IMR-90 (cell line): ENCODE results near the gene TMEM269. TPM values are rescaled to one million over a fixed set of nuclear protein-coding genes. Genes with fewer than 3 reads are reported as not detected.
A peak's percentile ranks its signal among the peaks of the same experiment; 100 is the strongest.

Experiments used
- ATAC-seq: fragments of 200-7000 bp; cut with Tn5 transposase; 2 replicates; pipeline ENCODE4 v1.9.1; 2020; ENCODE audit warnings: low read depth, mild to moderate bottlenecking, moderate library complexity
- BruUV-seq: library from RNA; stranded (reverse); fragments of 400-500 nt; replicated peaks from 2 replicates; lab custom pipeline; 2021; lab: Mats Ljungman, UMichigan
- CTCF ChIA-PET: fragments of 300-600 bp; formaldehyde crosslinking; extraction: SDS; loops from one replicate; lab custom pipeline; 2021; ENCODE audit warnings: antibody characterized with exemption; lab: Yijun Ruan, JAX
- POLR2A ChIA-PET: fragments of 300-600 bp; sonication (Branson Sonifier 250); formaldehyde crosslinking; loops from one replicate; lab custom pipeline; 2022; ENCODE audit warnings: antibody characterized with exemption; ENCODE audit not compliant: unreplicated experiment; lab: Charles Lee
- DNase-seq: peaks from one replicate; pipeline ENCODE4 v3.0.0; 2013
- H2AFZ ChIP-seq: replicated peaks from 2 replicates; pipeline ENCODE3; 2013; ENCODE audit warnings: low read length, mild to moderate bottlenecking; ENCODE audit not compliant: poor library complexity
- H2AK5ac ChIP-seq: 2 replicates; pipeline ENCODE4 v1.6.1; 2013; ENCODE audit warnings: low read depth, low read length, inconsistent platforms
- H2AK9ac ChIP-seq: replicated peaks from 2 replicates; pipeline ENCODE3; 2013; ENCODE audit warnings: mild to moderate bottlenecking, low read depth, low read length, moderate library complexity; ENCODE audit not compliant: poor library complexity
- H2BK120ac ChIP-seq: 2 replicates; pipeline ENCODE4 v1.6.1; 2013; ENCODE audit warnings: low read depth, low read length, inconsistent platforms
- H2BK15ac ChIP-seq: 3 replicates; pipeline ENCODE4 v1.6.1; 2013; ENCODE audit warnings: low read depth, low read length, inconsistent platforms
- H2BK20ac ChIP-seq: 2 replicates; pipeline ENCODE4 v1.6.1; 2013; ENCODE audit warnings: low read depth, mild to moderate bottlenecking, inconsistent platforms, low read length, moderate library complexity
- H2BK5ac ChIP-seq: 2 replicates; pipeline ENCODE4 v1.6.1; 2013; ENCODE audit warnings: mild to moderate bottlenecking, low read depth, low read length, inconsistent platforms; ENCODE audit not compliant: poor library complexity, severe bottlenecking
- H3K14ac ChIP-seq: replicated peaks from 2 replicates; pipeline ENCODE4 v1.6.1; 2013; ENCODE audit warnings: low read depth, low read length, inconsistent platforms
- H3K18ac ChIP-seq: 2 replicates; pipeline ENCODE4 v1.6.1; 2013; ENCODE audit warnings: low read depth, low read length, control low read depth
- H3K23ac ChIP-seq: 2 replicates; pipeline ENCODE4 v1.6.1; 2013; ENCODE audit warnings: low read depth, low read length, inconsistent platforms
- H3K27ac ChIP-seq: 2 replicates; pipeline ENCODE4 v1.5.1; 2013; ENCODE audit warnings: mild to moderate bottlenecking, control low read depth, low read length; ENCODE audit not compliant: insufficient read depth
- H3K27me3 ChIP-seq: 2 replicates; pipeline ENCODE4 v1.6.1; 2013; ENCODE audit warnings: low read length; ENCODE audit not compliant: control insufficient read depth, insufficient read depth
- H3K36me3 ChIP-seq: 2 replicates; pipeline ENCODE4 v1.6.1; 2013; ENCODE audit warnings: low read length, mixed read lengths; ENCODE audit not compliant: control insufficient read depth, insufficient read depth
- H3K4ac ChIP-seq: 2 replicates; pipeline ENCODE4 v1.6.1; 2013; ENCODE audit warnings: low read depth, low read length, inconsistent platforms
- H3K4me1 ChIP-seq: 2 replicates; pipeline ENCODE4 v1.6.1; 2013; ENCODE audit warnings: low read length, mixed read lengths; ENCODE audit not compliant: control insufficient read depth, insufficient read depth
- H3K4me2 ChIP-seq: 2 replicates; pipeline ENCODE4 v1.6.1; 2013; ENCODE audit warnings: low read depth, mild to moderate bottlenecking, control low read depth, low read length, moderate library complexity
- H3K4me3 ChIP-seq: 2 replicates; pipeline ENCODE4 v1.5.1; 2013; ENCODE audit warnings: low read depth, mild to moderate bottlenecking, control low read depth, low read length, moderate library complexity; ENCODE audit not compliant: insufficient read depth
- H3K56ac ChIP-seq: 2 replicates; pipeline ENCODE4 v1.6.1; 2013; ENCODE audit warnings: low read length, inconsistent platforms; ENCODE audit not compliant: insufficient read depth; ENCODE audit errors: extremely low read depth
- H3K79me1 ChIP-seq, 2 experiments: 2 replicates each; pipeline ENCODE4 v1.6.1; 2013; ENCODE audit warnings: low read length in 2 of 2, inconsistent platforms in 1 of 2, low read depth in 1 of 2
- H3K9ac ChIP-seq: 2 replicates; pipeline ENCODE4 v1.6.1; 2013; ENCODE audit warnings: low read depth, low read length, control low read depth
- H3K9me1 ChIP-seq: 2 replicates; pipeline ENCODE4 v1.6.1; 2013; ENCODE audit warnings: low read length, inconsistent platforms; ENCODE audit not compliant: insufficient read depth
- H3K9me3 ChIP-seq: 2 replicates; pipeline ENCODE4 v1.6.1; 2013; ENCODE audit warnings: low read length; ENCODE audit not compliant: control insufficient read depth, insufficient read depth
- H4K20me1 ChIP-seq: 2 replicates; pipeline ENCODE4 v1.6.1; 2013; ENCODE audit warnings: low read length, inconsistent platforms; ENCODE audit not compliant: insufficient read depth
- H4K5ac ChIP-seq: 2 replicates; pipeline ENCODE4 v1.6.1; 2013; ENCODE audit warnings: mild to moderate bottlenecking, low read depth, low read length, control low read depth
- H4K8ac ChIP-seq, 2 experiments: 2 replicates each; pipeline ENCODE4 v1.6.1; 2013; ENCODE audit warnings: low read depth in 2 of 2, low read length in 2 of 2, control low read depth in 1 of 2, inconsistent platforms in 1 of 2
- H4K91ac ChIP-seq: 2 replicates; pipeline ENCODE4 v1.6.1; 2013; ENCODE audit warnings: low read depth, low read length, inconsistent platforms; ENCODE audit not compliant: insufficient read depth
- BHLHE40 ChIP-seq: fragments of 150-350 bp; IDR thresholded peaks from 2 replicates; pipeline ENCODE4 v1.6.1; 2016; ENCODE audit warnings: mild to moderate bottlenecking, low read depth, low read length
- FOS ChIP-seq: fragments of 150-350 bp; IDR thresholded peaks from 2 replicates; pipeline ENCODE4 v1.6.1; 2016; ENCODE audit warnings: low read depth, low read length
- MAFK ChIP-seq: IDR thresholded peaks from 2 replicates; pipeline ENCODE4 v1.6.1; 2012; ENCODE audit warnings: low read depth, low read length, improper control_type of control experiment
- MXI1 ChIP-seq: IDR thresholded peaks from 2 replicates; pipeline ENCODE4 v1.6.1; 2012; ENCODE audit warnings: low read depth, mild to moderate bottlenecking, low read length, moderate library complexity, borderline replicate concordance
- NFE2L2 ChIP-seq: fragments of 150-350 bp; IDR thresholded peaks from 2 replicates; pipeline ENCODE4 v1.6.1; 2016; ENCODE audit warnings: low read depth, mild to moderate bottlenecking, low read length
- POLR2A ChIP-seq: IDR thresholded peaks from 2 replicates; pipeline ENCODE4 v1.6.1; 2012; ENCODE audit warnings: mild to moderate bottlenecking, low read depth, low read length
- RFX5 ChIP-seq: IDR thresholded peaks from 2 replicates; pipeline ENCODE4 v1.8.0; 2012; ENCODE audit warnings: low read depth, mild to moderate bottlenecking, low read length, moderate library complexity
- WGBS, 2 experiments: methylation state at CpG; one replicate each; pipeline versions ENCODE4 v1.1.5 to v1.1.7; 2013; ENCODE audit warnings: missing lambda C conversion rate in 2 of 2; ENCODE audit not compliant: insufficient read length in 1 of 2; ENCODE audit errors: extremely low coverage in 2 of 2; 5-methylcytosine and 5-hydroxymethylcytosine counted together
- dilution Hi-C: fragments of 300-500 bp; cut with HindIII; formaldehyde crosslinking; loops from one replicate; pipeline ENCODE4 v1.14.3; 2018; ENCODE audit warnings: low sequenced_read_pairs; ENCODE audit not compliant: unreplicated experiment
- in situ Hi-C: fragments of 300-500 bp; cut with MboI; formaldehyde crosslinking; loops from 3 replicates; pipeline ENCODE4 v1.14.3; 2019; ENCODE audit warnings: low sequenced_read_pairs, inconsistent platforms, mixed read lengths
- intact Hi-C: fragments of 100-400 bp; cut with micrococcal nuclease; formaldehyde crosslinking; loops from 2 replicates; pipeline ENCODE4 v1.10.0; 2022
- polyA plus RNA-seq, 3 experiments: library from polyadenylated mRNA; depleted of rRNA; stranded (reverse); fragments of >200 nt; gene quantifications; 2 replicates each; pipeline ENCODE4 v1.2.3, GENCODE V29; 2012; ENCODE audit warnings: low replicate concordance in 1 of 3
- total RNA-seq: library from RNA; depleted of rRNA; stranded (reverse); fragments of >200 nt; gene quantifications from 2 replicates; pipeline ENCODE4 v1.2.3, GENCODE V29; 2012

The TMEM269 gene
- total and polyA plus RNA-seq, 2 of the 4 experiments (the other 2 are of a cell fraction), result not detected

- TF ChIP-seq FOS (peak; percentile 82), BHLHE40 (no peak), MXI1 (no peak), RFX5 (no peak)
Observed at GRCh38 chr1:42846257-42847110, 61.7 kb downstream of the TMEM269 start, which contains the start of gene ZNF691 (continued).

DNA sequence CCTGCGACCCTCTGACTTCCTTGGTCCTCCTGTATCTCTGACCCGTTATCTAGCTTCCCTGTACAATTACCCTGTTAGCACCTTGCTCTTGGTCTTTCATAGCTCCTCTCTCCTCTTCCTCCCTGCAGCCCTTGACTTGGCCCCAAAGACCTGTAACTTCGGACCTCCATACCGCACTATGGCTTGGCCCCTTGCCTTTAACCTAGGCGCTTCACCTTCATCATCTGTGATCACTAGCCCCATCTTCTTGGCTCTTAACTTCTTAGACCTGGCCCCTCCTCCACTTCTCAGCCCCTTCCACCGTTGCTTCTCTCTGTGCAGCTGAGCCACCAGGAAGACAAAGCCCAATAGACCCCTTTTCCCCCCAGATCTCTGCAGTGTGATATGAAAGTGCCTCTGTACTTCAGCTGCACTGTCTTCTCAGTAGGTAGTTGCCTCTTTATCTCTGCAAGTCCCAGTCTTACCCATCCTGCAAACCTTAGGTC, 62.4 kb downstream of the TMEM269 start:
- peak overlapping the region; percentile 60 for H3K27ac ChIP-seq
- peak overlapping the region; percentile 77 for H3K4ac ChIP-seq
- POLR2A ChIA-PET, result no interaction called here

More for the DNA sequence above, 62.4 kb downstream of the TMEM269 start:
- no peaks in the 10 kb centered on the region for H4K20me1 ChIP-seq
- H4K91ac ChIP-seq, result peak overlapping the region; percentile 71
- peak overlapping the region; percentile 81 for H3K23ac ChIP-seq
- peaks cover 11% of the 10 kb centered on the region for H3K9me3 ChIP-seq
- peak overlapping the region; percentile 82 for H3K9ac ChIP-seq
- TF ChIP-seq NFE2L2 (no peak), MAFK (no peak), POLR2A (no peak)
- no peaks in the 10 kb centered on the region for H3K27me3 ChIP-seq
- dilution Hi-C loops (no loop called here), in situ Hi-C loops (no loop called here), intact Hi-C loops (loop anchor here (10.0 kb wide), 1 partner anchor 162 kb away; the partner anchor contains the start of gene YBX1)
- no TSS peak for BruUV-seq
- peak overlapping the region; percentile 80 for H3K14ac ChIP-seq
- WGBS, 2 experiments, result 20% methylated on average over 5 of the region's 6 CpGs; no CpG with 5 or more reads in 1 of the 2 experiments
- no peak for ATAC-seq
- DNase-seq, result no peak
- peak overlapping the region; percentile 65 for H3K4me3 ChIP-seq
- no peak overlapping the region for H2BK15ac ChIP-seq
- no peak overlapping the region for H2BK20ac ChIP-seq
- peak overlapping the region; percentile 21 to 90; a peak in 3 of 4 replicates for H4K8ac ChIP-seq
- peak overlapping the region; percentile 96 for H3K4me2 ChIP-seq
- no peak overlapping the region for H2BK120ac ChIP-seq
- H4K5ac ChIP-seq, result peak overlapping the region; percentile 14
- peaks cover 6% of the 10 kb centered on the region for H3K4me1 ChIP-seq
- H2AK9ac ChIP-seq, result peak overlapping the region; percentile 97
- peak overlapping the region; percentile 62 for H2AK5ac ChIP-seq
- CTCF ChIA-PET, result no interaction called here
- peaks cover 15% of the 10 kb centered on the region for H3K9me1 ChIP-seq
- H3K79me1 ChIP-seq, result peaks cover 18 to 33% of the 10 kb centered on the region in 2 experiments
- no peak overlapping the region for H3K56ac ChIP-seq
- H2AFZ ChIP-seq, result peak overlapping the region; percentile 96
- peaks cover 24% of the 10 kb centered on the region for H3K36me3 ChIP-seq
- H2BK5ac ChIP-seq, result peak overlapping the region; percentile 68
- no peak overlapping the region for H3K18ac ChIP-seq
